Measurements from ENCODE around the gene SCN7A. TPM values are rescaled to one million over a fixed set of nuclear protein-coding genes. Genes with fewer than 3 reads are reported as not detected.
A peak's percentile ranks its signal among the peaks of the same experiment; 100 is the strongest.
"Not testable (repeated sequence)": the region's sequence is repeated elsewhere in the genome, so short reads cannot be mapped to it uniquely, and the experiment has no call there.

The SCN7A gene
- total and polyA plus RNA-seq, 7 donors: 0.23 to 216 (median 107) TPM

- Histone ChIP-seq H3K36me3 (peaks cover 4 to 62% (median 5%) of the 10 kb centered on the region in 4 donors), H3K4me1 (peaks cover 0 to 43% (median 20%) of the 10 kb centered on the region in 4 donors), H3K9me3 (no peaks in the 10 kb centered on the region), H3K4me3 (no peak overlapping the region), H3K27ac (peak overlapping the region in 3 of 4 donors; percentile 35 to 55 (median 47)), H3K27me3 (no peaks in the 10 kb centered on the region)
- TF ChIP-seq POLR2A (IDR thresholded peaks at IDR 0.05) (no peak), CTCF (IDR thresholded peaks at IDR 0.05) (no peak), EP300 (IDR thresholded peaks at IDR 0.05) (no peak), POLR2AphosphoS5 (IDR thresholded peaks at IDR 0.05) (no peak)
- intact Hi-C loops (cut with DNase I): loop anchor here (5.0 kb wide), 1 partner anchor 36 kb away; no protein-coding TSS in a partner anchor
- WGBS, 2 donors: 93 to 95% methylated on average over 5 of the region's 5 CpGs
- no peak for DNase-seq
These were observed 30.4 kb downstream of the SCN7A start for GRCh38 chr2:166463640-166464039.

- 87 to 96% methylated on average over 1 of the region's 1 CpG for WGBS, 2 donors
- no peaks in the 10 kb centered on the region for H3K9me3 ChIP-seq
- H3K36me3 ChIP-seq: peaks cover 4 to 69% (median 8%) of the 10 kb centered on the region in 4 donors
- intact Hi-C loops (cut with DNase I): no loop called here
- no peaks in the 10 kb centered on the region for H3K27me3 ChIP-seq
- H3K4me3 ChIP-seq: no peak overlapping the region
- peaks cover 0 to 11% (median 5%) of the 10 kb centered on the region in 4 donors for H3K4me1 ChIP-seq
- no peak for DNase-seq
- no peak overlapping the region for H3K27ac ChIP-seq
- TF ChIP-seq EP300 (IDR thresholded peaks at IDR 0.05): no peak
- no peak for TF ChIP-seq CTCF (IDR thresholded peaks at IDR 0.05)
- no peak for TF ChIP-seq POLR2A (IDR thresholded peaks at IDR 0.05)
- TF ChIP-seq POLR2AphosphoS5 (IDR thresholded peaks at IDR 0.05): no peak
These were observed 35.4 kb downstream of the SCN7A start for GRCh38 chr2:166458674-166459073.

- intact Hi-C loops (cut with DNase I); H3K27ac ChIP-seq; H3K4me3 ChIP-seq; H3K4me1 ChIP-seq; H3K9me3 ChIP-seq; H3K27me3 ChIP-seq; DNase-seq: not testable (repeated sequence)
- 93 to 94% methylated on average over 4 of the region's 4 CpGs for WGBS, 2 donors
- peaks cover 0 to 58% (median 8%) of the 10 kb centered on the region in 4 donors for H3K36me3 ChIP-seq
These were observed 38.2 kb downstream of the SCN7A start for GRCh38 chr2:166455823-166456222.

GRCh38 chr2:166454006-166454595 is 39.9 kb downstream of the SCN7A start:
- TF ChIP-seq EP300 (IDR thresholded peaks at IDR 0.05): no peak

GRCh38 chr2:166451468-166451867 is 42.6 kb downstream of the SCN7A start:
- intact Hi-C loops (cut with DNase I): no loop called here
- WGBS, 2 donors: 86 to 89% methylated on average over 1 of the region's 1 CpG

More at GRCh38 chr2:166454006-166454595, 39.9 kb downstream of the SCN7A start:
- no peak overlapping the region for H3K27ac ChIP-seq
- H3K36me3 ChIP-seq: peaks cover 0 to 50% (median 8%) of the 10 kb centered on the region in 4 donors
- DNase-seq: no peak
- H3K4me1 ChIP-seq: no peaks in the 10 kb centered on the region
- H3K27me3 ChIP-seq: no peaks in the 10 kb centered on the region
- H3K4me3 ChIP-seq: no peak overlapping the region
- 69 to 70% methylated on average over 2 of the region's 2 CpGs for WGBS, 2 donors
- intact Hi-C loops (cut with DNase I): no loop called here
- H3K9me3 ChIP-seq: no peaks in the 10 kb centered on the region

More at GRCh38 chr2:166451468-166451867, 42.6 kb downstream of the SCN7A start:
- DNase-seq: no peak
- TF ChIP-seq CTCF (IDR thresholded peaks at IDR 0.05) (no peak), POLR2AphosphoS5 (IDR thresholded peaks at IDR 0.05) (no peak), EP300 (IDR thresholded peaks at IDR 0.05) (no peak), POLR2A (IDR thresholded peaks at IDR 0.05) (no peak)
- Histone ChIP-seq H3K27me3 (no peaks in the 10 kb centered on the region), H3K4me1 (no peaks in the 10 kb centered on the region), H3K36me3 (peaks cover 0 to 38% (median 8%) of the 10 kb centered on the region in 4 donors), H3K4me3 (no peak overlapping the region), H3K9me3 (no peaks in the 10 kb centered on the region), H3K27ac (no peak overlapping the region)
